Activated naive CD8-positive, alpha-beta T cell treated with anti-CD3 and anti-CD28 coated beads, Interleukin-2, amount 50 U/mL, for 24 hours (primary cell): ENCODE data around the gene AXIN1.

Experiments
- ATAC-seq: fragments of 150-1000 bp; cut with Tn5 transposase; one replicate; pipeline ENCODE4 v1.10.0; 2021
- DNase-seq: peaks from one replicate; pipeline ENCODE4 v3.0.0; 2021
- H3K27ac Mint-ChIP-seq: one replicate; pipeline ENCODE4 v1.8.0; 2021; ENCODE audit warnings: mild to moderate bottlenecking, mixed read lengths
- H3K27me3 Mint-ChIP-seq: one replicate; pipeline ENCODE4 v1.8.0; 2021; ENCODE audit warnings: mixed read lengths
- H3K36me3 Mint-ChIP-seq: one replicate; pipeline ENCODE4 v1.8.0; 2021; ENCODE audit warnings: low read depth, mixed read lengths
- H3K4me1 Mint-ChIP-seq: one replicate; pipeline ENCODE4 v1.8.0; 2021; ENCODE audit warnings: mixed read lengths
- H3K4me3 Mint-ChIP-seq: one replicate; pipeline ENCODE4 v1.8.0; 2021; ENCODE audit warnings: mild to moderate bottlenecking, moderate library complexity, mixed read lengths
- H3K9me3 Mint-ChIP-seq: one replicate; pipeline ENCODE4 v1.8.0; 2021; ENCODE audit warnings: mixed read lengths

AXIN1 gene

DNA sequence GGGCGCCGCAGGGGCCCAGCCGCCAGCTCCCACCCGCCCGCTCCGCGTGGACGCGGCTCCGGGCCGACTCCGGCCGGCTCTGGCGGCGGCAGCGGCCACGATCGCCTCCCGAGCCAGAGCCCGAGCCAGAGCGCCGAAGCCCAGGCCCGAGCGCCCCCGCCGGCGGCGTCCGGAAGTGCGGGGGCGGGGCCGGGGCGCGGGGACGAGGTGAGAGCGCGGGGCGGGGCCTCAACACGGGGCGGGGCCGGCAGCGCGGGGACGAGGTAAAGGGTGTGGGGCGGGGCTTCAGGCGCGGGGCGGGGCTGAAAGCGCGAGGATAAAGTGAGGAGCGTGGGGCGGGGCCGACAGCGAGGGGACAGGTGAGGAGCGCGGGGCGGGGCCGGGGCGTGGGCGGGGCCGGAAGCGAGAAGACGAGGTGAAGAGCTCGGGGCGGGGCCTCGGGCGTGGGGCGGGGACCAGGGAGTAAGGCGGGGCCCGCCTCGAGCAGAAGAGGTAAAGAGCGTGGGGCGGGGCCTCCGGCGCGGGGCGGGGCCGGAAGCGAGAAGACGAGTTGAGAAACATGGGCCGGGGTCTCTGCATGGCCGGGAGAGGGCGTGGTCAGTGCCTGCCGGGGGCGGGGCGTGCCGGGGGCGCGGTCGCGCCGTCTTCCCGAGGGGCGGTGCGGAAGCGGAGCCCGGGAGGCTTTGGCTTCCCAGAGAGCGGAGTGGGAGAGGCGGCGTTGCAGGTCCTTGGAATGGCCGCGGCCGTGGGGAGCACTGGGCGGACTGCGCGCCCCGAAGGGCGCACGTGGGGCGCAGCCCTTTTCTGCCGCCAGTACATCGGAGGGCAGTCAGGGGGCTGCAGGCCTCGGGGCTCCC is at the start of gene AXIN1:
Gene AXIN1, minus strand, starts transcription at position 177 of the 857 bp plus-strand sequence. CDS start 5,698 bp downstream, outside the sequence.
- peak within 1 kb of the TSS; percentile 74 for H3K27ac Mint-ChIP-seq
- peak within 1 kb of the TSS; percentile 81 for H3K4me3 Mint-ChIP-seq
- peaks cover 51% of the 10 kb centered on the region for H3K4me1 Mint-ChIP-seq
- no peaks in the 10 kb centered on the region for H3K9me3 Mint-ChIP-seq
- no peaks in the 10 kb centered on the region for H3K27me3 Mint-ChIP-seq
- ATAC-seq (peak; percentile 63), DNase-seq (peak; percentile 100)
- H3K36me3 Mint-ChIP-seq, result peaks cover 4% of the 10 kb centered on the region

- H3K27me3 Mint-ChIP-seq, result peaks cover 1% of the 10 kb centered on the region
- ATAC-seq, result peak; percentile 81
- H3K27ac Mint-ChIP-seq, result peak within 1 kb of the TSS; percentile 69
- H3K4me1 Mint-ChIP-seq, result peaks cover 24% of the 10 kb centered on the region
- H3K4me3 Mint-ChIP-seq, result peak within 1 kb of the TSS; percentile 82
- H3K36me3 Mint-ChIP-seq, result no peaks in the 10 kb centered on the region
- H3K9me3 Mint-ChIP-seq, result no peaks in the 10 kb centered on the region
- DNase-seq, result peak; percentile 99
Observed at GRCh38 chr16:401468-402348, 49.2 kb upstream of the AXIN1 start, which contains the start of gene DECR2. Gene DECR2, plus strand, starts transcription at chr16:401885. Its CDS starts 79 bp downstream, at chr16:401964.

- DNase-seq (no peak), ATAC-seq (no peak)
- no peaks in the 10 kb centered on the region for H3K9me3 Mint-ChIP-seq
- H3K4me1 Mint-ChIP-seq, result peaks cover 30% of the 10 kb centered on the region
- H3K36me3 Mint-ChIP-seq, result no peaks in the 10 kb centered on the region
- peak overlapping the region; percentile 82 for H3K4me3 Mint-ChIP-seq
- H3K27ac Mint-ChIP-seq, result peak overlapping the region; percentile 69
- H3K27me3 Mint-ChIP-seq, result peaks cover 10% of the 10 kb centered on the region
Observed at GRCh38 chr16:400061-400591, 47.6 kb upstream of the AXIN1 start.

- Mint-ChIP-seq H3K9me3 (no peaks in the 10 kb centered on the region), H3K4me1 (peaks cover 30% of the 10 kb centered on the region), H3K36me3 (no peaks in the 10 kb centered on the region), H3K27ac (no peak overlapping the region), H3K27me3 (peaks cover 10% of the 10 kb centered on the region), H3K4me3 (peak overlapping the region; percentile 26)
- DNase-seq (no peak), ATAC-seq (no peak)
Observed at GRCh38 chr16:399340-400019, 47.0 kb upstream of the AXIN1 start.

DNA sequence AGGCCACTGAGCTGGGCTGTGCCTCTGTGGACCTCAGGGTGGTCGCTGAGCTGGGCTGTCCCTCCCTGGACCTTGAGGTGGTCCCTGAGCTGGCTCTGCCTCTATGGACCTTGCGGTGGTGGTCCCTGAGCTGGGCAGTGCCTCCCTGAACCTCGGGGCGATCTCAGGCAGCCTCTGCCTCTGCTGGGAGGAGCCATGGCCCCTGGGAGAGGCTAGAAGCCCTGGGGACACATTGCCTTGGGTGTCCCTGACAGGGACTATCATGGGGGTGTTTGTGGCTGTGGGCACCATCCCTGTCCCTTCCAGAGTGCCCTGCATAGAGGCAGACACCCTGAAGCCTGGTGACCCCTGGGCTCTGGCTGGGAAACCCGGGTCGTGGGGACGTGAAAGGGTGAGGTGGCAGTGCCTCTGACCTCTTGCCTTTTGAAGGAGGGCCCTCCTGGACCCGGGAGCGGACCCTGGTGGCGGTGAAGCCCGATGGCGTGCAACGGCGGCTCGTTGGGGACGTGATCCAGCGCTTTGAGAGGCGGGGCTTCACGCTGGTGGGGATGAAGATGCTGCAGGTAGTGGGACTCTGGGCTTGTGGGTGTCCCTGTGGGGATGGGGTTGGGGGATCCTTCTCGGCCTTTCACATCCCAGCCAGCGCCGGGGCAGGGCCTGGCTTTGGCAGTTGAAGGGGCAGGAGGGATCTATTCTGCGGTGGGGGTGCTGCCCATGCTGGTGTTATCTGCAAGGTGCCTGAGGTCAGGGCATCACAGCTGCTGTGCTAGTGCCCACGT is 46.2 kb upstream of the AXIN1 start:
- H3K9me3 Mint-ChIP-seq, result no peaks in the 10 kb centered on the region

DNA sequence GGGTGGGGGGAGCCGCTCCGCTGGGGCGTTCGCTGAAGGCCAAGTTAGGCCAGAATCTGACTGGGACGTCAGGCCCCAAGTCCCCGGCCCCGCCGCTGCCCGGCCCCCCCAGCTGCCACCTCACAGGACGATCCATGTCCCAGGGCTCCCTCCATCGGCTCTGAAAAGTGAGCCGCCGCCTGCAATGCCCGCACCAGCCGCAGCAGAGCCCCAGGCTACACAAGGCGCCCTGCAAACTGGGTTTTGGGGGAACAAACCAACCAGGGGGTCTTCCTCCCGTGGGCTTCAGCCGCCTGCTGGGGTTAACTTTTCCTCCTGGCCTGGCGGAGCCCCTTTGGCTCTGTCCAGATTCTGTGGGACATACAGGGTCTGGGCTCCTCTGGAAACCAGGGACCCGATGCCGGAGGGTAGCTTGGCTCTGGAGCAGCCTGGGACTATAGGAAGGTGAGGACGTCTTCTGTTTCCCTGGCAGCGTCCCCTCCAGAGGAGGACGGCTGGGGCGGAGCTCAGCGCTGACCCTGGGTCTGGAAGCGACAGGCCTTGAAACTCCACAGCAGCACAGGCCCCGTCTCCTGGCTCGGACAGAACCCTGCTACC is 45.3 kb upstream of the AXIN1 start:
- H3K4me1 Mint-ChIP-seq, result peaks cover 30% of the 10 kb centered on the region
- no peak for ATAC-seq
- no peak for DNase-seq
- H3K27ac Mint-ChIP-seq, result no peak overlapping the region
- no peaks in the 10 kb centered on the region for H3K9me3 Mint-ChIP-seq
- H3K27me3 Mint-ChIP-seq, result peaks cover 10% of the 10 kb centered on the region
- H3K36me3 Mint-ChIP-seq, result no peaks in the 10 kb centered on the region
- peak overlapping the region; percentile 54 for H3K4me3 Mint-ChIP-seq

More for the DNA sequence above, 46.2 kb upstream of the AXIN1 start:
- no peak for DNase-seq
- no peak for ATAC-seq
- Mint-ChIP-seq H3K27ac (no peak overlapping the region), H3K36me3 (no peaks in the 10 kb centered on the region), H3K4me1 (peaks cover 30% of the 10 kb centered on the region), H3K27me3 (peaks cover 10% of the 10 kb centered on the region), H3K4me3 (peak overlapping the region; percentile 54)

DNA sequence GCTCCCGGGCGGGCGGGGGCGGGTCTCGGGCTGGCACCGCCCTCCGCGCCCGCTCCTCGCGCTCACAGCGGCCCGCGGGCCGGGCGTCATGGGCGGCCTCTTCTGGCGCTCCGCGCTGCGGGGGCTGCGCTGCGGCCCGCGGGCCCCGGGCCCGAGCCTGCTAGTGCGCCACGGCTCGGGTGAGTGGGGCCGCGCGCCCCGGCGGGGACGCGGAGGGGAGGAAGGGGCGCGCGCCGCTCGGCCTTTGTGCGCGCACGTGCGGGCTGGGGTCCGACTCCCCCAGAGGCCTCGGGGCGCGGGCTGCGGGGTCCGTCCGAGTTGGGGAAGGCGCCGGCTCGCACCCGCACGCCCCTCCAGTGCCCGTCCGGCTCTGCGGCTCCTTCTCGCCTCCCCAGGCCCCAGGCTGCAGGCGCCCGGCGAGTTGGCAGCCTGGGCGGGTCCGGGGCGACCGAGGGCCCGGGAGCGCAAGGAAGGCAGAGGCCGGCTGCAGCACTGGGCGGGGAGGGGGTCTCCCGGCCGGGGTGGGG is 44.7 kb upstream of the AXIN1 start, which contains the start of gene NME4:
Gene NME4, plus strand, starts transcription at position 65 of the 527 bp plus-strand sequence. Its CDS starts 24 bp downstream, at position 89.
- Mint-ChIP-seq H3K4me3 (peak within 1 kb of the TSS; percentile 73), H3K4me1 (peaks cover 31% of the 10 kb centered on the region), H3K9me3 (no peaks in the 10 kb centered on the region), H3K27me3 (peaks cover 10% of the 10 kb centered on the region), H3K36me3 (no peaks in the 10 kb centered on the region), H3K27ac (peak within 1 kb of the TSS; percentile 59)
- ATAC-seq (no peak), DNase-seq (no peak)

DNA sequence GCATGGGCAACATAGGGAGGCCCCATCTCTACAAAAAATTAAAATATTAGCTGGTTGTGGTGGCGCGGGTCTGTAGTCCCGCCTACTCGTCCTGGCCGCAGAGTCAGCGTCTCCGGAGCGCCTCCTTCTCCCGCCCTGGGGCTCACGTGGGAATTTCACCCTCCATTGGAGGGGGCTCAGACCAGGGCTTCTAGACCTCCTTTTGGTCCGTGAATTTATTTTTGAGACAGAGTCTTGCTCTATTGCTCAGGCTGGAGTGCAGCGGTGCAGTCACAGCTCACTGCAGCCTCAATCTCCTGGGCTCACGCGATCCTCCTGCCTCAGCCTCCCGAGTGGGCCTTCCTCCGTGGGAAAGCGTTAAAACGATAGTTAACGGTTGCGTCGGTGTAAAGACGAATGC is 44.1 kb upstream of the AXIN1 start:
- Mint-ChIP-seq H3K27ac (peak overlapping the region; percentile 59), H3K27me3 (peaks cover 10% of the 10 kb centered on the region), H3K9me3 (no peaks in the 10 kb centered on the region), H3K4me3 (peak overlapping the region; percentile 73), H3K4me1 (peaks cover 37% of the 10 kb centered on the region), H3K36me3 (no peaks in the 10 kb centered on the region)
- no peak for ATAC-seq
- no peak for DNase-seq

DNA sequence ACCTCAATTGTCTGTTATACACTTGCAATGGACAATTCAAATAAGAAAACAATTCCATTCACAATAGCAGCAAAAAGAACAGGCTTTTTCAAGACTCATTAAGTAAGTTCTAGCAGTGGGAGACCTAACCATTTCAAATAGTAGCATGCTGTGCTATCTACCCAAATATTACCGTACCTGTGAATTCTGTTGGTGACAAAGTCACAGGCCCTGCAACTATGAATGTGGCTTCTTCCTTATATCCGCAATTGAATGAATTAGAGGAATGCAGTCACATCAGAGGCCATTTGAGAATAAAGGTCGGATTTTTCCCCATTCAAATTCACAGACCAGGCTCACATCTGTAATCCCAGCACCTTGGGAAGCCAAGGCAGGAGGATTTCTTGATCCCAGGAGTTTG is 43.7 kb upstream of the AXIN1 start:
- DNase-seq, result no peak
- ATAC-seq, result no peak
- Mint-ChIP-seq H3K27ac (no peak overlapping the region), H3K9me3 (no peaks in the 10 kb centered on the region), H3K4me1 (peaks cover 38% of the 10 kb centered on the region), H3K4me3 (peak overlapping the region; percentile 73), H3K27me3 (peaks cover 10% of the 10 kb centered on the region), H3K36me3 (no peaks in the 10 kb centered on the region)

DNA sequence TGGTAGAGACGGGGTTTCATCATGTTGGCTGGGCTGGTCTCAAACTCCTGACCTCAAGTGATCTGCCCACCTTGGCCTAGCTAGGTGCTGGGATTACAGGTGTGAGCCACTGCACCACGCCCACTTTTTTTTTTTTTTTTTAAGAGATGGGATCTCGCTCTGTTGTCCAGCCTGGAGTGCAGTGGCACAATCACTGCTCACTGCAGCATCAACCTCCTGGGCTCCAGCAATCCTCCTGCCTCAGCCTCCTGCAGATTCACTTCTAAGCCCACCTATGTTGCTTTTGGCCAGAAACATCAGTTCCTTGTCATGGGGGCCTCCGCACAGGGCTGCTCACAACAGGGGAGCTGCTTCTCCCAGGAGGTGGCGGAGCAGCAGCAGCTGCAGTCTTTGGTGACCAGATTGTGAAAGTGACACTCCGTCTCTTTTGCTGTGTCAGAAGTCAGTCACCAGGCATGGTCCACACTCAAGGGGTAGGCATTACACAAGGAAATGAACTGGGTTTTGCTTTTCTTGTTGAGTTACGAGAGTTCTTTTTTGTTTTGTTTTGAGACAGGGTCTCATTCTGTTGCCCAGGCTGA is 40.0 kb upstream of the AXIN1 start:
- ATAC-seq (no peak), DNase-seq (no peak)
- H3K27me3 Mint-ChIP-seq, result peaks cover 10% of the 10 kb centered on the region
- H3K36me3 Mint-ChIP-seq, result peaks cover 1% of the 10 kb centered on the region
- H3K9me3 Mint-ChIP-seq, result no peaks in the 10 kb centered on the region
- peak overlapping the region; percentile 84 for H3K27ac Mint-ChIP-seq
- no peak overlapping the region for H3K4me3 Mint-ChIP-seq
- H3K4me1 Mint-ChIP-seq, result peaks cover 23% of the 10 kb centered on the region

DNA sequence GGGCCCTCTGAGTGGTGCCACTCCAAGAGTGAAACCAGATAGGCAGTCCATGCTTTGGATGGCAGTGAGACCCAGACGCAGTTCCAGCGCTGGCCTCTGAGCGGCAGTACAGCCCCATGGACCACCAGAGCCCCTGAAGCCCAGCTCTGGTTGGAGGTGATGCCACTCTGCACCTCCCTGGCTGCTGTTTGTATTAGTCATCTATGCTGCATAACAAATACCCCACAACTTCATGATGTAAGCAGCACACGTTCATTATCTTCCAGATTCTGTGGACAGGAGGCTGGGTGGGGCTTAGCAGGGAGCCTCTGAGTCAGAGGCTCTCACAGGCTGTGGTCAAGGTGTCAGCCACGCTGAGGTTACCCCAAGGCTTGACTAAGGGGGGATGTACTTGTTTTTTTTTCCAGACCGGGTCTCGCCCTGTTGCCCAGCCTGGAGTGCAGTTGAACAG is 39.4 kb upstream of the AXIN1 start:
- H3K36me3 Mint-ChIP-seq, result peaks cover 1% of the 10 kb centered on the region
- H3K9me3 Mint-ChIP-seq, result no peaks in the 10 kb centered on the region
- ATAC-seq (peak; percentile 99), DNase-seq (peak; percentile 92)
- H3K4me3 Mint-ChIP-seq, result peak overlapping the region; percentile 22
- H3K27ac Mint-ChIP-seq, result peak overlapping the region; percentile 84
- peaks cover 23% of the 10 kb centered on the region for H3K4me1 Mint-ChIP-seq
- peaks cover 10% of the 10 kb centered on the region for H3K27me3 Mint-ChIP-seq

DNA sequence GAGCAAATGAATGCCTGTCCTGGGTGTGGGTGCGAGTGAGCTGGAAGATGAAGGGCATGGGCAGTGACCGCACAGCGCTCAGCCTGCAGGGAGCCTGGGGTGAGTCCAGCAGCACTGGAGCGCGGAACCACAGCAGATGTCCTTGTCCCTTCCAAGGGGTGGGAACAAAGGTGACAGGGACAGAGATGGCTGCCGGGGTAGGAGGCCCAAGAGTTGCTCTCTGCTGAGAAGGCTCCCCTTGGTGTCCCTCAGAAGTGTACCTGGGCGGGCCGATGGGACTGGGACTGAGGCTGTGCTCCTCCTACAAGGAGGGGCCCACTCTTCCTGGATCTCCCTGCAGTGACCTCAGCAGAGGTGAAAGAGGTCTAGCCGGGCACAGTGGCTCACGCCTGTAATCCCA is 36.8 kb upstream of the AXIN1 start:
- H3K4me1 Mint-ChIP-seq, result peaks cover 15% of the 10 kb centered on the region
- H3K4me3 Mint-ChIP-seq, result no peak overlapping the region
- no peaks in the 10 kb centered on the region for H3K9me3 Mint-ChIP-seq
- H3K27me3 Mint-ChIP-seq, result no peaks in the 10 kb centered on the region
- no peak overlapping the region for H3K27ac Mint-ChIP-seq
- ATAC-seq (no peak), DNase-seq (no peak)
- peaks cover 1% of the 10 kb centered on the region for H3K36me3 Mint-ChIP-seq
